Caco-2 (cell line): ENCODE results near the gene HSD17B12. TPM values are rescaled to one million over a fixed set of nuclear protein-coding genes. Genes with fewer than 3 reads are reported as not detected.

Source experiments
- BruUV-seq: library from RNA; stranded (reverse); fragments of 400-500 nt; replicated peaks from 2 replicates; lab custom pipeline; 2021; lab: Mats Ljungman, UMichigan
- CTCF ChIA-PET: fragments of 300-600 bp; sonication (Branson Sonifier 250); formaldehyde crosslinking; loops from one replicate; lab custom pipeline; 2022; ENCODE audit warnings: antibody characterized with exemption; lab: Charles Lee
- POLR2A ChIA-PET: fragments of 300-600 bp; sonication (Branson Sonifier 250); formaldehyde crosslinking; loops from one replicate; lab custom pipeline; 2022; ENCODE audit warnings: antibody characterized with exemption; lab: Charles Lee
- DNase-seq, 2 experiments: peaks; one replicate each; pipeline versions ENCODE4 v3.0.0 to v3.0.0-alpha.2; 2020 to 2022
- H3K27me3 ChIP-seq: replicated peaks from 2 replicates; pipeline ENCODE4 v1.6.0; 2011; ENCODE audit warnings: low read length; ENCODE audit not compliant: control insufficient read depth, insufficient read depth
- H3K36me3 ChIP-seq: 2 replicates; pipeline ENCODE4 v1.5.1; 2011; ENCODE audit warnings: low read length; ENCODE audit not compliant: control insufficient read depth, insufficient read depth
- H3K4me1 ChIP-seq: fragments of 250-450 bp; sonication (Bioruptor Pico); 2 replicates; pipeline ENCODE4 v1.5.1; 2020; ENCODE audit warnings: mild to moderate bottlenecking
- H3K4me3 ChIP-seq: 2 replicates; pipeline ENCODE4 v1.5.1; 2011; ENCODE audit warnings: low read depth, mild to moderate bottlenecking, control low read depth, low read length
- H3K9me3 ChIP-seq: fragments of 250-450 bp; sonication (Bioruptor Pico); 2 replicates; pipeline ENCODE4 v1.5.1; 2020; ENCODE audit warnings: mild to moderate bottlenecking, moderate library complexity
- H3K27ac Mint-ChIP-seq: one replicate; pipeline ENCODE4 v1.8.0; 2022; ENCODE audit warnings: mixed read lengths; ENCODE audit not compliant: unreplicated experiment
- H3K27me3 Mint-ChIP-seq: one replicate; pipeline ENCODE4 v1.8.0; 2022; ENCODE audit warnings: mixed read lengths; ENCODE audit not compliant: insufficient read depth, unreplicated experiment
- H3K36me3 Mint-ChIP-seq: one replicate; pipeline ENCODE4 v1.8.0; 2022; ENCODE audit warnings: mild to moderate bottlenecking, mixed read lengths; ENCODE audit not compliant: insufficient read depth, unreplicated experiment
- H3K4me1 Mint-ChIP-seq: one replicate; pipeline ENCODE4 v1.8.0; 2022; ENCODE audit warnings: low read depth, mixed read lengths; ENCODE audit not compliant: unreplicated experiment
- H3K4me3 Mint-ChIP-seq: one replicate; pipeline ENCODE4 v1.8.0; 2022; ENCODE audit warnings: mild to moderate bottlenecking, moderate library complexity, mixed read lengths; ENCODE audit not compliant: unreplicated experiment
- H3K9me3 Mint-ChIP-seq: one replicate; pipeline ENCODE4 v1.8.0; 2022; ENCODE audit warnings: mixed read lengths; ENCODE audit not compliant: unreplicated experiment
- CTCF ChIP-seq, 2 experiments: fragments of 200-600 bp in 1 of 2; IDR thresholded peaks; 1 replicate in 1 of 2; 2 replicates in 1 of 2; pipeline versions ENCODE4 v1.5.1 to v1.8.0; 2011 to 2022; ENCODE audit warnings: antibody characterized with exemption in 1 of 2, control low read depth in 1 of 2, inconsistent platforms in 1 of 2, low read depth in 1 of 2, low read length in 1 of 2, mild to moderate bottlenecking in 1 of 2, moderate library complexity in 1 of 2; ENCODE audit not compliant: insufficient read depth in 1 of 2, severe bottlenecking in 1 of 2, unreplicated experiment in 1 of 2
- intact Hi-C: fragments of 100-400 bp; cut with micrococcal nuclease; formaldehyde crosslinking; loops from one replicate; pipeline ENCODE4 v1.10.0; 2022; ENCODE audit not compliant: unreplicated experiment
- total RNA-seq: library from RNA; stranded (reverse); gene quantifications from 2 replicates; pipeline ENCODE4 v1.2.3, GENCODE V29; 2022

The HSD17B12 gene
- total RNA-seq, 1 experiment from 2014 or later, result 155 TPM

GRCh38 chr11:43770173-43770572 is 89.6 kb downstream of the HSD17B12 start:
- peaks cover 21% of the 10 kb centered on the region for H3K9me3 Mint-ChIP-seq
- no peak for TF ChIP-seq CTCF (IDR thresholded peaks at IDR 0.05; ENCODE audit: insufficient read depth in 1 of 2, low read depth in 1 of 2, low read length in 1 of 2, severe bottlenecking in 1 of 2, unreplicated experiment in 1 of 2)
- no peaks in the 10 kb centered on the region for H3K4me1 Mint-ChIP-seq
- Histone ChIP-seq H3K9me3 (peaks cover 17% of the 10 kb centered on the region), H3K4me3 (no peak overlapping the region), H3K27me3 (no peaks in the 10 kb centered on the region), H3K4me1 (no peaks in the 10 kb centered on the region), H3K36me3 (0 out of 2 replicates have a peak, but pooled peaks cover 1% of the 10 kb centered on the region)
- intact Hi-C loops, result no loop called here
- ChIA-PET POLR2A (no interaction called here), CTCF (no interaction called here)
- no peak overlapping the region for H3K27ac Mint-ChIP-seq
- DNase-seq, result no peak
- BruUV-seq, result no TSS peak
- no peaks in the 10 kb centered on the region for H3K27me3 Mint-ChIP-seq
- H3K36me3 Mint-ChIP-seq, result peaks cover 37% of the 10 kb centered on the region
- no peak overlapping the region for H3K4me3 Mint-ChIP-seq

- Mint-ChIP-seq H3K4me3 (no peak overlapping the region), H3K27me3 (no peaks in the 10 kb centered on the region), H3K27ac (no peak overlapping the region), H3K36me3 (peaks cover 27% of the 10 kb centered on the region), H3K4me1 (peaks cover 4% of the 10 kb centered on the region), H3K9me3 (peaks cover 10% of the 10 kb centered on the region)
- intact Hi-C loops, result no loop called here
- H3K4me3 ChIP-seq, result no peak overlapping the region
- DNase-seq, result no peak
- no TSS peak for BruUV-seq
- no peaks in the 10 kb centered on the region for H3K27me3 ChIP-seq
- peaks cover 14% of the 10 kb centered on the region; the same call in 1 of the 2 replicates for H3K9me3 ChIP-seq
- CTCF ChIA-PET, result no interaction called here
- 0 out of 2 replicates have a peak, but pooled peaks cover 1% of the 10 kb centered on the region for H3K36me3 ChIP-seq
- POLR2A ChIA-PET, result no interaction called here
- no peak for TF ChIP-seq CTCF (IDR thresholded peaks at IDR 0.05; ENCODE audit: insufficient read depth in 1 of 2, low read depth in 1 of 2, low read length in 1 of 2, severe bottlenecking in 1 of 2, unreplicated experiment in 1 of 2)
- H3K4me1 ChIP-seq, result no peaks in the 10 kb centered on the region
These were observed 92.2 kb downstream of the HSD17B12 start for GRCh38 chr11:43772733-43773132.

- CTCF ChIA-PET, result no interaction called here
- no peaks in the 10 kb centered on the region for H3K36me3 ChIP-seq
- peaks cover 28% of the 10 kb centered on the region for H3K36me3 Mint-ChIP-seq
- no peaks in the 10 kb centered on the region for H3K27me3 Mint-ChIP-seq
- BruUV-seq, result no TSS peak
- H3K4me3 Mint-ChIP-seq, result no peak overlapping the region
- intact Hi-C loops, result no loop called here
- no peak overlapping the region for H3K27ac Mint-ChIP-seq
- H3K4me1 Mint-ChIP-seq, result peaks cover 6% of the 10 kb centered on the region
- no peak overlapping the region for H3K4me3 ChIP-seq
- H3K9me3 Mint-ChIP-seq, result peaks cover 10% of the 10 kb centered on the region
- 0 out of 2 replicates have a peak, but pooled peaks cover 9% of the 10 kb centered on the region for H3K9me3 ChIP-seq
- no peak for DNase-seq
- TF ChIP-seq CTCF (IDR thresholded peaks at IDR 0.05; ENCODE audit: insufficient read depth in 1 of 2, low read depth in 1 of 2, low read length in 1 of 2, severe bottlenecking in 1 of 2, unreplicated experiment in 1 of 2), result no peak
- H3K4me1 ChIP-seq, result no peaks in the 10 kb centered on the region
- POLR2A ChIA-PET, result no interaction called here
- H3K27me3 ChIP-seq, result no peaks in the 10 kb centered on the region
These were observed 94.2 kb downstream of the HSD17B12 start for GRCh38 chr11:43774786-43775185.
